ENCODE results near the gene RALGDS.

Gene RALGDS

GRCh38 chr9:133149130-133150015 is 28.3 kb upstream of the RALGDS start (continued):
- TF ChIP-seq ZBTB49 (tag by site-specific recombination; IDR thresholded peaks at IDR 0.05; ENCODE audit: low read depth), result no peak
- no peak for TF ChIP-seq PRDM1 (tag by site-specific recombination; IDR thresholded peaks at IDR 0.05)
- TF ChIP-seq ZNF571 (tag by site-specific recombination; IDR thresholded peaks at IDR 0.05), result no peak
- TF ChIP-seq RBAK (tag by site-specific recombination; IDR thresholded peaks at IDR 0.05), result no peak
- TF ChIP-seq ZIC2 (tag by site-specific recombination; IDR thresholded peaks at IDR 0.05), result peak; percentile 86
- TF ChIP-seq ZNF670 (tag by site-specific recombination; IDR thresholded peaks at IDR 0.05; ENCODE audit: low read depth), result no peak
- peak; percentile 79 for TF ChIP-seq ZNF600 (tag by site-specific recombination; IDR thresholded peaks at IDR 0.05)
- TF ChIP-seq ZNF239 (tag by site-specific recombination; IDR thresholded peaks at IDR 0.05), result no peak
- TF ChIP-seq ZNF561 (tag by site-specific recombination; IDR thresholded peaks at IDR 0.05; ENCODE audit: borderline replicate concordance), result no peak; the same call in 1 of the 2 replicates
- no peak for TF ChIP-seq HOXC10 (CRISPR knock-in tag; IDR thresholded peaks at IDR 0.05)
- TF ChIP-seq ZNF501 (tag by site-specific recombination; IDR thresholded peaks at IDR 0.05), result peak; percentile 78
- TF ChIP-seq ZNF169 (tag by site-specific recombination; IDR thresholded peaks at IDR 0.05), result no peak
- no peak for TF ChIP-seq AEBP2 (tag by site-specific recombination; IDR thresholded peaks at IDR 0.05; ENCODE audit: borderline replicate concordance)
- TF ChIP-seq TCF7L2 (IDR thresholded peaks at IDR 0.05; ENCODE audit: borderline replicate concordance, low read depth, low read length), result no peak
- peak; percentile 15; the same call in 1 of the 2 replicates for TF ChIP-seq YY1 (tag by site-specific recombination; IDR thresholded peaks at IDR 0.05)
- no peak for TF ChIP-seq ZNF776 (tag by site-specific recombination; IDR thresholded peaks at IDR 0.05; ENCODE audit: borderline replicate concordance)
- TF ChIP-seq ZNF184 (tag by site-specific recombination; IDR thresholded peaks at IDR 0.05), result no peak; the same call in 1 of the 2 replicates
- no peak for TF ChIP-seq GLI2 (tag by site-specific recombination; IDR thresholded peaks at IDR 0.05; ENCODE audit: borderline replicate concordance, low read depth)
- TF ChIP-seq TSHZ1 (tag by site-specific recombination; IDR thresholded peaks at IDR 0.05; ENCODE audit: borderline replicate concordance), result no peak
- no peak for TF ChIP-seq ZFP3 (tag by site-specific recombination; IDR thresholded peaks at IDR 0.05; ENCODE audit: low read depth)
- TF ChIP-seq ZNF423 (tag by site-specific recombination; IDR thresholded peaks at IDR 0.05), result peak; percentile 81
- no peak for TF ChIP-seq MZF1 (tag by site-specific recombination; IDR thresholded peaks at IDR 0.05; ENCODE audit: borderline replicate concordance)
- TF ChIP-seq ZNF23 (tag by site-specific recombination; IDR thresholded peaks at IDR 0.05; ENCODE audit: borderline replicate concordance), result no peak
- TF ChIP-seq ZNF146 (tag by site-specific recombination; IDR thresholded peaks at IDR 0.05), result peak; percentile 9; the same call in 1 of the 2 replicates
- TF ChIP-seq ZNF473 (tag by site-specific recombination; IDR thresholded peaks at IDR 0.05), result no peak
- no peak for TF ChIP-seq ZNF354C (tag by site-specific recombination; IDR thresholded peaks at IDR 0.05; ENCODE audit: borderline replicate concordance, low read depth)
- TF ChIP-seq ZNF707 (tag by site-specific recombination; IDR thresholded peaks at IDR 0.05), result no peak
- TF ChIP-seq HIC1 (tag by site-specific recombination; IDR thresholded peaks at IDR 0.05), result peak; percentile 85
